Middle frontal gyrus (tissue), 1 donor: Measurements from ENCODE around the gene XYLT2.
"Not testable (repeated sequence)": the region's sequence is repeated elsewhere in the genome, so short reads cannot be mapped to it uniquely, and the experiment has no call there.

Experiments
- DNase-seq: peaks from one replicate; pipeline ENCODE4 v3.0.0-alpha.2; 2015; ENCODE audit warnings: low spot score; ENCODE audit errors: extremely low spot score

XYLT2 gene

GRCh38 chr17:50319306-50320004, 26.5 kb upstream of the XYLT2 start:
- DNase-seq = no peak

- DNase-seq = no peak
Observed at GRCh38 chr17:50322271-50322670, 23.7 kb upstream of the XYLT2 start.

DNA sequence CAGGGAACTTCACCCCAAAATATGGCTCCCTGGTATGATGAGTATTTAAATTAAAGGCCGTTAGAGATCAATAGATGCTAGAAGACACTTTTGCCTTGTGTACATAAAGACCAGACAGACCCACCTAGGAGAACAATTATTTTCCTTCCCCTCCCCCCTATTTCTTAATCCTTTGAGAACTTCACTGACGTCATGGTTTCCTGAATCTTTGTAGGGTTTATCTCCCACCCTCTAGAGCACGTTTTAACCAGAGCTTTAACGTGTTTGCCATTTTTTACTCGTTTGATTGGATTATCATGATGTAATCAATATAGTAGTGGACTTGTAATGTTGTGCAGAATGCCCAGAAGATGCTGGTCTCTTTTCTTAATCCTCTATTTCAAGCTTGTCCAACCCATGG, 22.9 kb upstream of the XYLT2 start:
- no peak for DNase-seq

- no peak for DNase-seq
Observed at GRCh38 chr17:50325906-50326305, 20.0 kb upstream of the XYLT2 start.

- no peak for DNase-seq
Observed at GRCh38 chr17:50326831-50327364, 19.0 kb upstream of the XYLT2 start.

DNA sequence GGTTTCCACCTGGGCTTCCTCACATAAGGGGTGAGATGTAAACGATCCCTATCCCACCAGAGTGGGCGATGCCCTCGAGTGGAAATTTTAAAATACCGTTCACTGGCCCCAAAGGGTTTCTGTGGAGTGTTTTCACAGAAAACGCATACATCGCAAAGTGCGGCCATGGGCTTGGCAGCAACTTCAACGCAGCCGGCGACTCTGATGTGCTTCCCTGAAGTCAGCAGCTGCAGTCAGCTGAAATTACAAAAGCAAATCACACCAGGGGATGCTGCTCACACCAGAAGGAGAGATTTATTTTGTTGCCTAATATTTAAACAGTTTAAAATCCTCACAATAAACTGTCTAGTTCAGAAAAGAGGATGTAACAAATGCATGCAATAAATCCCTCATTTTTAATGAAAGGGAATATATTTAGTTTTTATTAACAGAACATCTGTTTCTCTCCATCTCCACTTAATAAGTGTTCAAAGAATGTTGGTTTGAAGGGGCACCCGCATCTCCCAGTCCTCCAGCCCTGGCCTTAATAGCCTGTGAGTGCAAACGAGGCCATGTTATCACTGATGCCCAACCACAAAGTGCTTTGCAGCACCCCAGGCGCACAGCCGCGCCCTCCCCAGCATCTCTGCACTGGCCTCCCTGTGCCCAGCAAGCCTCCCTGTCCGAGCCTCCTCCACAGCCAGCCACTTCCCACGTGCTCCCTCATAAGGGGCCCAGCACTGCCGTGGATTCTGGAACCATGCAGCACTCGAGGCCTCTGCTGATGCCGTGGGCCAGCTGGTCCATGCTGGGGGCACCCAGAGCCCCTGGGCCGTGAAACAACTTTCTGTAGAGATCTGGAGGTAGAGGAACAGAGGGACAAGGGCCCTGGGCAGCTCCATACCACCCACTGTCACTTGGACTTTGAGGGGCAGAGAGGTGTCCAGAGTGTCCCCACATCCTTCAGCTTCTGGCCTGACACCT, 17.3 kb upstream of the XYLT2 start:
- DNase-seq = no peak

GRCh38 chr17:50329716-50330115, 16.2 kb upstream of the XYLT2 start:
- no peak for DNase-seq

- DNase-seq = no peak
Observed at GRCh38 chr17:50330151-50330775, 15.7 kb upstream of the XYLT2 start.

DNA sequence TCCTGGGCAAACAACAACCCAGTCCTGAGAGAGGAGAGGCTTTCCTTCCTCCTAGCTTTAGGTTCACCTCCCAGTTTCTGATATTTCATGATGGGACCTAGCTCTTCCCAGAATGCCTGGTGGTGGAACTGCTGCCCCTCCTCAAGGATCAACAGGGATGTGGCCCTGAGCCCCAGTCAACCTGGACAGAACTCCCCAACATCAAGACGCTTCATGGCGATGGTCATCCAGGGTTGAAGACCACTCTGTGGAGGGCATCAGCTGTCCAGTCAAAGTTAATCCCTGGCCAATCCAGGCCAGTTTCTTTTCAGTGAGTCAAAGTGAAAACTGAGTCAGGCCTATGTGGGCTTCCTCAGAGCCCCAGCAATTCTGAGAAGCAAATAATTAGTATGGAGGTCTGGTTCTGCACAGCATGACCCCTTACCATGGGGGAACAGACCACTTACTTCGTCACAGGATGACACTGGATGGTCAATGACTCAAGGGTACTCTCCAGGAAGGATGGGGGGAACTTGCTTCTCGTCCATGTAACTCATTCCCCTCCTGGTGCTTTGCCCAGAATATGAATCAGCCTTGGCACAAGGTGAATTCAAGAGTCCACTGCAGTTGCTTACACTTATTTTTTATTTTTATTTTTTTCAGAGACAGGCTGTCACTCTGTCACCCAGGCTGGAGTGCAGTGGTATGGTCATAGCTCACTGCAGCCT, 14.7 kb upstream of the XYLT2 start:
- DNase-seq = no peak

GRCh38 chr17:50332196-50332595, 13.7 kb upstream of the XYLT2 start:
- DNase-seq = no peak

DNA sequence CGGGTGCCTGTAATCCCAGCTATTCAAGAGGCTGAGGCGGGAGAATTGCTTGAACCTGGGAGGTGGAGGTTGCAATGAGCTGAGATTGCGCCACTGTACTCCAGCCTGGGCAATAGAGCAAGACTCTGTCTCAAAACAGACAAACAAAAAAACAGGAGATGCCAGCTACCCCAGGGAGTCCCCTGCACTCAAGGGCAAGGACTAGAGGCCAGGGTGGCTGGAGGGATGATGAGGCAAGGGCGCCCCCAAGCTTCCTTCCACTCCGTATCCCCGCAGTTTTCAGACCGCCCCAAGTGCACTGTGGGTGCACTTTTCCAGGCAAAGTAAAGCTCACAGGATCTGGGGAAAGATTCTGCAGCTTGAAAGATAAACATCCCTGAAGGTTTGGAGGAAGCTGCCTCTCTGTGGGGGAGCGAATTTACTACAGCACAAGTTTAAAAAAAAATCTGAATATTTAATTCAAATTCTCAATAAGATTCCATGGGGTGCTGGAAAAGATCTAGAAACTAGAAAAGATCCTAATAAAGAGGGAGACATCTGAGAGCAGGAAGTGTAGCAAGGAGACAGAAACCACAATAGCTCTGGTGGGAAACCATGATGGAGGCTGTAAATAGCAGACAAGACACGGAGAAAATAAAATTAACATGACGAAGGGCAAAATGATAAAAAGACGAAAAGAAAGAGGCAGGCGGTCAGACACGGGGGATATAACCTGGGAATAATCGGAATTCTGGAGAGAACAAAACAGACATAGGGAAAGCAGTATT, 12.5 kb upstream of the XYLT2 start:
- DNase-seq = not testable (repeated sequence)

GRCh38 chr17:50337956-50338355, 8.0 kb upstream of the XYLT2 start:
- DNase-seq = no peak

GRCh38 chr17:50338645-50339044, 7.3 kb upstream of the XYLT2 start:
- DNase-seq = no peak

- no peak for DNase-seq
Observed at GRCh38 chr17:50339381-50339780, 6.5 kb upstream of the XYLT2 start.

DNA sequence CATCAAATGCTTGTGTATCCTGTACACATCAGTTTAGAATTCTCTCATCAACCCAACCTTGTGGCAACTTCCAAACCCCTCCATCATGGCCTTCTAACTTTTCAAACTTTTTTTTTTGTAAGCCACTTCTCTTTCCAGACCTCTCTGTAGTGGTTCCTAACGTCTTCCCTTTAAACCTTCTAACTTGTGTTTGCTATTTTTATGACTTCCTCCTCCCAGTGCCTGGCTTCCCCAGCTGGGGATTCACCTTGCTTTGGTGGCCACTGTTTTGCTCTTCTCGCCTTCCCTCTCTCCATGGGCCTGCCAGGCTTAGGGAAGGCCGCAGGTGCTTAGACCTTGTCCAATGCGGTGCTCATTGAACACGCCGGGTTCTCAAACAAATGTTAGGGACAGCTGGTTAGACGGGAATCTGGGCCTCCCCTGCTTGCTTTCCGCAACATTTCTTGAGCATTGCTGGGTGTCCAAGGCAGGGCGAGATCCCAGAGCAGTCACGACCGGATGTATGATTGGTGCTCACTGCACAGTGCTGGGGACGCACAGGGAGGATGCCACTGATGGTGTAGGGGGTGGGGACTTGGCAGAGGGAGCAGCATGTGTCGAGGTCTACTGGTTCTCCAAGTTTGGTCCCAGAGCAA, 1.1 kb upstream of the XYLT2 start:
- no peak for DNase-seq

- no peak for DNase-seq
Observed at GRCh38 chr17:50346313-50347116, 589 bp downstream of the XYLT2 start.

DNA sequence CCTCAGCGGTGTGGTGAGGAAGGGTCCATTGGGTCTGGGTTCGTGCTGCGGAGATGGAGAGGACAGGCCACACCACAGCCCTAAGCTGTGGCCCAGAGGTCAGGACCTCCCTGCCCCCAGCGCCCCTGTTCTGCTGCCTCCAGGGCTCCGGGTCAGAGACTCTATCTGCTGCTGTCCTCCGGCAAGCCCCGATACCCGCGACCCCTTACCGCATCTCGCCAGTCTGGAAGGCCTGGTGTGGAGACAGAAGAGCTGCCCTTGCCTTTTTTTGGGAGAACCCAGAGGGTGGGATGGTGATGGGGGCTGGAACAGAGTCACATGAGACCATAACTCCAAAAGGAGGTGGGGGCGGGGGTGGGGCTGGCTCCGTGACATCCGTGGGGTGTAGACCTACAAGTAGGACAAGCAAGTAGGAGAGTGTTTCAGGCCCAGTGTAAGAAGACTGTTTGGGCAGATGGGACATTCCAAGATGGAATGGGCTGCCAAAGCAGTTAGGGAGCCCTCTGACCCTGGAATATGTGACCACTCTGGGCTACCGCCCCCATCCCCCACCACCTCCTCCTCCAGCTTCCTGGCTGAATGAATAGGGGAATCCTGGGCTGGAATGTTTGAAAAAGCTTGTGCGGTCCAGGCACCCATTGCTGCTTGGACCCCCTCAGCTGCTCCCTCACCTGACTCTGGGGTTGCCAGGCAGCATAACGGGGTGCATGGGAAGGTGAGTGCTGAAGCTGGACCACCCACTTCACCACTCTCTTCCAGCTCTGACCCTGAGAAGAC, 1.4 kb downstream of the XYLT2 start:
- no peak for DNase-seq

DNA sequence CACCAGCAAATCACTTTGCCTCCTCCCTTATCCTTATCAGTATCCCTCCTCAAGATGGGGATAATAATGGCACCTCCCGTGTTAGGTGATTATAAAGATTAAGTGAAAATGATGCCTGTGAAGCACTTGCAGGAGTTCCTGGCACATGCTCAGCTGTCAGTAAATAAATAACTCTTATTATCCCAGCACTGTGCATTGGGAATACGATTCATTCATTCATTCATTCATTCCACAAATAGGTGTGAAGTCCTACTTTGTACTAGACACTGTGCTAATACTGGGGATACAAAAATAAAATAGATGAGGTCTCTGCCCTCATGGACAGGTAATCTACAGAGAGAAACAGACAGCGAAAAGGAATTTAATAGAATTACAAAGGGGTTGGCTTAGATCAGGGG, 2.0 kb downstream of the XYLT2 start:
- DNase-seq = no peak
